Amygdala (tissue), 56 donors: ENCODE data around the gene FGD4.

Experiments used
- DNase-seq, 56 donors: peaks; one replicate each; lab custom pipeline; 2025; lab: John Stamatoyannopoulos, UW

Gene FGD4

DNA sequence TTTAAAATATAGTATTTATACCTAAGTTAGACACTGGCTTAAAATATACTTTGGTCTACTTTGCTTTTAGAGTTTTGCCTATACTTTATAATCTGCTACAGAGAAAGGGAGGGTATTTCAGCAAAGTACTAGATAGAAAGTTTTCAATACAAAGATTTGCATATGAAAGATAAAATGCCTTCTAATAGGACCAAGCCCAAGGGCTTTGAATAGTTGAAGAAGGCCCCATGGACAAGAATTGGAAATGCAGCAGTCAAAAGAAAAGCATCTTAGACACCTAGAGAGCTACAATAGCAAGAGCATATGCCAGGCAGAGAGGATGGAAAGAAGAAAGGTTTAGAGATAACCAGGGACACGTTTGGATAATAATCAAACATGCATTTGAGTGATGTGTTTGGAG lies 196.7 kb downstream of the FGD4 start:
- no peak for DNase-seq

DNA sequence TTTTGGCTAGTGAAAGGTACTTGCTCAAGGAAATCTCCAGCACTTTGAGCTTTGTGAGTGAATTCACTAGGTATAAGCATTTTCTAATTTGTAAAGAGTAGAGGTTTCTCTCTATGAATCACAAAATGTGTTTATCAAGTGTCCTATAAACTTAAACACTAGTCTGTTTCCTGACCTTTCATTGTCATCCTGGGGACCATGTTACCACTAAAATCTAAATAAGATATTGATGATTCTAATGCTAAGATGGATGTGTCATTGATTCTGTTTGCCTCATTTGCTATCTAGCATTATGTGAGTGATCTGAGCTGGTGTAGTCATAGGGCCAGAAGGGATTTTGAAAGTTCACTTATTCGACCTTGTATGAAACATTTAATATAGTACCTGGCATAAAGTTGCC lies 199.3 kb downstream of the FGD4 start:
- DNase-seq = no peak

DNA sequence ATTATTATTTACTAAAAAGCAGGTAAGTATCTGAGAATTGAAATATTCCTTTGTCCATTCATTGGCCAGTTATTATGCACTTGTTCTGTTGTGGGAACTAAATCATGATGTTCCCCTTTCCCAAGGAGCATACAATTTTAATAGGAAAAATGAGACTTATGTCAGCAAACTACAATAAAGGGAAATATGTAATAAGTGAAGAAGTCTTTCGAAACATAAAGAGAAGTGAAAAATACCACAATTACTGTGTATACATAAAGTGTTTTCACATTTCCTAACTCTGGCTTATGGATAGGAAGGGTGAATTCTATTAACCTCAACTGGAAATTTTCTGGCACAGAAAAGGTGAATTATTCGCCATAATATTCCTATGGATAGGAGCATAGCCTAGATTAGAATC lies 201.3 kb downstream of the FGD4 start:
- no peak for DNase-seq

DNA sequence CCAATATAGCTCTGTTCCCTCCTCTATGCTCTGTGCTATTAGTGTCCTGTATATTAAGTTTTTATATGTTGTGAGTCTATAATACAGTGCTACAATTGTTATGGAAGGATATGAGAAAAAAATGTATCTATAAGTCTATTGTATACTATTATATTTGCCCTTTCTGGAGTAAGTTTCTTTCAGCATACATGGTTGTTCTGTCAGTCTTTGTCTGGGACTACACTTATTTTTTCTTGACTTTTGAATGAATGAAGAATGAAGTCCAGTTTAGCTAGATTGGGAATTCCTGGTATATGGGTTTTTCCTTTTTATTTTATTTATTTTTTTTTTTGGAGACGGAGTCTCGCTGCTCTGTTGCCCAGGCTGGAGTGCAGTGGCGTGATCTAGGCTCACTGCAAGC lies 203.7 kb downstream of the FGD4 start:
- DNase-seq = no peak

DNA sequence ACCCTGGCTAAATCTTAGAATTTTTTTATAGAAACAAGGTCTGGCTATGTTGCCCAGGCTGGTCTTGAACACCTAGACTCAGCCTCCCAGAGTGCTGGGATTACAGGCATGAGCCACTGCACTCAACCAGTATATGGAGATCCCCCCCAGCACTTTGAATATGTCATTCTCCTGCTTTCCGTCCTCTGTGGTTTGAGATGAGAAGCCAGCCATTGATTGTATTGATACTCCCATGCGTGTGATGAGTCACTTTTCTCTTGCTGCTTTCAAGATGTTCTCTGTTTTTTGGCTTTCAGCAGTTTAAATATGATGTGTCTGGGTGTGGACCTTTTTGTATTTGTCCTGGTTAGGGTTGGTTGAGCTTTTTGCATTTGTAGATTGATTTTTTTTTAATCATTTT lies 204.5 kb downstream of the FGD4 start:
- no peak for DNase-seq

DNA sequence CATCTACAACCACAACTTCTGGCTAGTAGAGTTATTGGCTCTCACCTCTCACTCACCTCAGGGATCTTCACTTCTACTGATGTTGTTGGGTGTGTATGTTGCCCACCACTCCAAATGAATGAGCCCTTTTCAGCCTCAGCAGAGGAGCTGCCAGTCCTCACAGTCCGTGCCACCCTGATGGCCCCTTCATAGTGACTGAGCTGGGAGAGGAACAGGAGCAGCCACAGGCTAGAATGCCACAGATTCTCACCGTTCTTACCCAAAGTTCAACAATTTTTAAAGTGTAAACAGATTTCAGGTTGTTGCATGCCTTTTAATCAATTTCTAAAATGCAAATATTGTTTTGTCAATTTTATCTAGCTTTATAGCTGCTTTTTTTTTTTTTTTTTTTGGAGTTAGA lies 205.2 kb downstream of the FGD4 start:
- no peak for DNase-seq

DNA sequence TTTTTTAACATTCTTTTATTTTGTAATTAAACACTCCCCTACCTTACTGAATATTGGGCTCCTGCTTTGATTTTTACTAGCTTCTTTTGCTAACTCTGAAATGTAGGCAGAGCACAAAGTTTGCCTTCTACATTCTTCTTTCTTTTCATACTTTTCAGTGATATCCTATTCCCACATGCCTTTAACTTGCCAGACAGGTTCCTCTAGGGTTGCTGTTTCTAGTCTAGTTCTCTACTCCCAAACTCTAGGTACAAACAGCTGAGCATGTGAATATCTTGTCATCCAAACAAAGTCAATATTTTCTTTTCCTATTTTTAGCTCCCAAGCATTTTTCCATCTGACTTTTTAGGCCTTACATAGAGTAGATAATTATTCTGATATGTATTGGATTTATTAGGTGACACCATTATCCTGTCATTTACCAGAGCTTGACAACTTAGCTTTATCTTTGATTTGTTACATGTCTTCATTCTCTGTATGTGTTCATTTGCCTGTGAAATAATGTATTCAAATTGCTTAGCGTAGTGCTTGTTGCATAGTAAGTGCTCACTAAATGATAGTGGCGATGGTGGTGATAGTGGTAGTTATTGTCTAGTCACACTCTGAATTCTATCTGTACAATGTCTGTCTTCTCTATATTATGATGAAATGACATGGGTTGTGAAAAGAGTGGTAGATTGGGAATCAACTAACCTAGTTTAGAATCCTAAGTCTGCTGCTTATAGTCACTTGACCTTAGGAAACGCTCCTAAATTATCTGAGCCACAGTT lies 206.2 kb downstream of the FGD4 start:
- no peak for DNase-seq

DNA sequence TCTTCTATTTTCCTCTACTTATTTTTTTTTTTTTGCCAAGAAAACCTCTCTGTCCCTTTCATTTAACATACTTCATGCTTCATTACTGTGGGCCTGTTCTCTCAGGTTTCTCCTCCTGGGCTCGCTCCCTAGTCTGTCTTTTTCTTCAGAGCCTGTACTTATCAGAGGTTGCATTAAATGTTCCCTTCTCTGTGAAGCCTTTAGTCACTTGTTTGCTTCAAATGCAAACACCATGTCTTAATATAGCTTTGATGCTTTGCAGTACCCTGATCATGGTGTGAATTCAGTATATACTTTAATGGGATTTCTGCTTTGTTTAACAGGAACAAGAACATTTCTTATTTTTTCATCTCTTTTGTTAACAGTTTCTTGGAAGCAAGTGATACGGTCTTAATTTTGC lies 207.1 kb downstream of the FGD4 start:
- DNase-seq = no peak

DNA sequence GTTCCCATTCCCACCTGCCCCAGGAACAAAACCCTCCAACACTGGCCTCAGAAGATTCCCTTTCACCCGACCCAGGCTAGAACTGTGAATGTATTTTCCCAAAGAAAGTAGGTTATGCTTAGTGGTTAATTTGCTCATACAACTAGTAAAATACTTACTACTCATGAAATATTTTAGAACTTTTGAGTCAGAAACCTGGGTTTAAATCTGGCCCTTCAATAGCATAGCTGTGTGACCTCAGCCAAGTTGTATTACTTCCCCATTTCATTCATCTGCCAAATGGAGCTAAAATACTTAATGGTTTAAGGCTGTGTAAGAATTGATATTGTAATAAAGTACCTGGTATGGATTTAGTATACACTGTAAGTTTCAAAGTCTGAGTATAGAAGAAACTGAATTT lies 210.6 kb downstream of the FGD4 start:
- DNase-seq = no peak

DNA sequence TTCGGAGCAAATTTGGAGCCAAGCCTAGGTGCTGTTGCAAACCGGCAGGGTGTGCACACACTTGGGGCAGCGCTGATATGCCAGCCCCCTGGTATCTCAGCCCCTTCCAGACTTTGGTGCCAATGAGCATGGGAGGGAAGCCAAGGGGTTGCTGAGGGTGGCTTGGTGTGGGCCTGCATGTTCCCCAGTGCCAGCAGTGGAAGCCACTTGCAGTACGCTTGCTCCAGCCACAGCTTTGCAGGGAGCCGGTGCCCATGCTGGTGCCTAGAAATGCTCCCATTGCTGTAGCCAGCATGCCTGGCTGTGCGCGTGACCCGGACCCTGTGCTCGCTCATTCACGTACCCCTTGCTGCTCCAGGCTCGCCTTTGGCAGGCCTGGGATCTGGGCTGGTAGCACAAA lies 212.6 kb downstream of the FGD4 start:
- peak in 16 of 56 donors; percentile 1 to 37 (median 11) for DNase-seq

DNA sequence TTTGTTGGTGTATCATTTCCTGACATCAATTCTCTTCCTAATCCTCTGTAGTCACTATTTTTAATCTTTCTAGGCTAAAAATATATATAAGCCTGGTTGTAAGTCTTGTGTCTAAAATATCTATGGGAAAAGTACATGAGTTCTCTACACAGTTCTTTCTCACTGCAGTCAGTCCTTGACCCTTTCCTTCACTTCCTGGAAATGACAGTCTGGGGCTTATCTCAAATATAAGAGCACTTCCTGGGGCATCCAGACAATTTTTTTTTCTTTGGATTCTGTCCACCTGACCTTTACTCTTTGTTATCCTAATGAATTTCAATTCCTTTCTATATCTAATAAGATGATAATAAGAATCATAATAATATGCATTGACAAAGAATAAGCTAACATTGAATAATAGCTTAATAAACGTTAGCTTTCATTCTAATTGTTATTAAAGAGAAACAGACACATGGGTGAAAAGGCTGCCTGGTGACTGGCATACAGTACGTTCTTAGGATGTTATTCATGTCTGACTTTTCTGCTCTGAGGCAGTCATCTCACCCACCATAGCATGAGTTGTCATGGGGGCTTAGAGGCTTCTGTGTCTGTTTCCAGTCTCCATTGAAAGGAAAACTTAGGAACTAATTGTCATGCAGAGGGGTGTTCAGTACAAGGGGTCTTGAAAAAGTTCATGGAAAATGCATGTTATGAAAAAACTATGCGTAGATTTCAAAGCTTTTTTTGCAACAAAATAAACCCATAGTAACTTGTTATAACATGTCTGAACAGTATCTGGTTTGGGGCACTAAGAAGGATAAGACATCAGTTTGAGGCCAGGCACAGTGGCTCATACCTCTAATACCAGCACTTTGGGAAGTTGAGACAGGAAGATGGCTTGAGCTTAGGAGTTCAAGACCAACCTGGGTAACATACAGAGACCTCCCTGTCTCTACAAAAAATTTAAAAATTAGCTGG lies 213.6 kb downstream of the FGD4 start:
- no peak for DNase-seq

DNA sequence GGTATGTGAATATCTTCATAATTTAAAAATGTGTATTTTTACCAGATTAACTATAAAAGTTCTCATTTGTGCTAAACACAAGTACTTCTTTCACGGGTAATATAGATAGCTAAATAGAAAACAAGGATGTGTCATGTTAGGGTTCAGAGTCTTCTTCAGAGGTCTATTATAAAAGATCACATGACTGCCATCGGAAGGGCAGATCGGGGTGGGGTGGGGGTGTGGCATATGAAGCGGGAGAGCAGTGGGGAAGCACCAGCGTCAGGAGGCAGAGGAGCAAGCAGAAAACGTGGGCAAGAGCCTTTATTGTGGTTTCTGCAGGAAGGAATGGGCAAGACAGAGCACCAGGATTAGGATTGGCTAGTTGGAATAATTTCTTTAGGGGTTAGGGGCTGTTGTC lies 216.1 kb downstream of the FGD4 start:
- no peak for DNase-seq

DNA sequence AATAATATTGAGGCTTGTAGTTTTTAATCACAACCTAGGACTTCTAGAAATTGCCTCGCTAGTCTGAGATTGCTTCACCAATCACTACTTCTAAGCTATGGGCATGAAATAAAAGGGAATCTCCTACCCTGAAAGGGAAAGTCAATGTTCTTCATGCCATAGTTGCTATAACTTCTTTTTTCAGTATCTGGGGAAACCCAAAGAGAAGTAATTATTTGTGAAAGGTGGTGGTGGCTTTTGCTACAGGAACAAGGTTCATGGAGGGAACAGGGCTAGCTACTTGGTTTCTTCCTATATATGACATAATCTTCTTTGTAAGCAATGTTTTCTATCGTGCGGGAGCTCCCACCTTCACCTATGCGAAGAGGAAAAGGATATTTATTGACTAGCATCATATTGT lies 218.2 kb downstream of the FGD4 start:
- no peak for DNase-seq

DNA sequence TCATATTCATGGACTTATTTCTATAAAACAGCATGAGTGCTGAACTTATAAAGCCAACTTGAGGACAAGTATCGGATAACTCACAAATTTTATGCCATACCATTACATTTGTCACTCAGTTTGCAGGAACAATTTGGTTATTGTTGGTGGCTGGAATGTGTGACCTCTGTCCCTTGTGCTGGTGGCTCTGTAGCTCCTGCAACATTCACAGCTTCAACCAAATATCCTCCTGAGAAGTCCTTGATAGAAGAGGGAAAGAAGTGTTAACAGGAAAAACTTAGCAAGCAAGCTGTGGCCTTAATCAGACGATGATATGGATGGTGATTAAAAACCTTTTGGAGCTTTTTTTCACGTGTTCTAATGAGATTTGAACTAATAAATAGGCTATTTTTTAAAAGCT lies 218.8 kb downstream of the FGD4 start:
- DNase-seq = no peak

DNA sequence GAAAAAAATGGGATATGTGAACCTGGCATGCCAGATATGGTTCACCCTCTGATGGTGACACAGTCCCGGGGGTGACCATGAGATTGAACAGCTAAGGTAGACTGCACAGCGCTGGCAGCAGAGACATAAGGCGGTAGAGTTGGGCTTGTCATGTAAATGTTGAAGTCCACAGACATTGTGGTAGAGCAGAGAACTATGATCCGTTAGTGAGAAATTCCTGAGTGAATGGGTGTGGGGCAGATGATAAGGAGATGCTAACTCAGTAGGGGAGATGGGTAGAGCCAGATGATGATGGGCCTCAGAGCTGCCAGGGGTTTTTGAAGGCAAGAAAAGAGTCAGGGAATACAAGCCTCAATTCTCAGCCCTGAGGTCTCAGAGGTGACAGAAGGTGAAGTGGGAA lies 228.6 kb downstream of the FGD4 start:
- DNase-seq = no peak

DNA sequence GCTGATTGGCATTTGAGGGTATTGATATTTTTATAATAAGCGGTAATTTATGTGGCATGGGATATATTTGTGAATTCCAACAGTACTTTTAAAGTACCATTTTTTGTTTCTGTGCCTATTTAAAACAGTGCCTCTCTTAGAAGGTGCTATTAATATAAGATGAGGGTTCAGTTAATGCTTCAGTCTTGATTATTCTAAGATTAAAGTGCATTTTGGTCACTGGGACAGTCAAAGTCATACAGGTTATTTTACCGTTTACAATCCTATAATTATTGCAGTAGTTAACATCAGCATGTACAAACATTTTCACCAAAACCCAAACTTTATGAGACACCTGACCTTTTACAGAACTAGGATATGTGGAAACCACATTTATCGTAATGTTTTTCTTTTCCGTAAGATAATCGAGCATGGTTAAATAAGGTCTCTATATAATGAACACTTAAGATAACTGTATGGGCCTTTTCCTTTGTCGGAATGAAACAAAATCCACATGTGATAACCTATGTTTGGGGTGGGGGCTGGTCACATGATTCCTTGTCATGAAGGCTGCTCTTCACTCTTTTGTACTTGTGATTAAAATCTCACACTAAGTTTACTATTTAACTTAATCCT lies 242.0 kb downstream of the FGD4 start:
- DNase-seq = no peak

DNA sequence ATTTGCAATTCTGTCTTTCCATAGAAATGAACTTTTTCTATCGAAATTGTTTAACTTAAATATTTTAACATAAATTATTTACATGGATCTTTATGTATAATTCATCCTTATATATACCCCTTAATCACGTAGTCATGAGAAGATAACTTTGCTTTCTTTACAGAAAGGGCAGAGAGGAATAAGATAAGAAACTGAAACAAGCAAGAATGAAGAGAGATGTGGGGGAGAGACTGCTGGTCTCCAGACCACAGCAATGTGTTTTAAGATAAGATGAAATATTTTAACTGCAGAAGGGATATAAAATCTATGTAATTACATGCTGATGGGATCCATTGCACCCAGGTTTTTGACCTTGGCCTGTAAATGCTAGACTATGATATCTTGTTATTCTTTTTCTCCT lies 245.1 kb downstream of the FGD4 start:
- DNase-seq = no peak

DNA sequence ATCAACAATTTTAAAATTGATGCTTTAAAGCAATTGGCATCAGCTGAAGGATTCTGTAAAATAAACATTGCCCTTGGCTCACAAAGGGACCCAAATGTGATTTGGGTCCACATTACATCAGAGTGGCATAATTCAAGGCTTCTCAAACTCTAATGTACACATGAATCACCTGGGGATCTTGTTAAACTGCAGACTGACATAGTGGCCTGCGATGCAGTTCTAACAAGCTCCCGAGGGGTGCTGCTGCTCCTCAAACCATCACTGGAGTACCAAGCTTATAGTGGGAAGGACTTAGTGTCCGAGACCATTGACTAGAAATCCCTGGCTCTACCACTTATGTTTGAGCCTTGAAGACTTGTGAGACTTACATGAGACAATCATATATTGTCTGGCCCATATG lies 247.9 kb downstream of the FGD4 start:
- no peak for DNase-seq

DNA sequence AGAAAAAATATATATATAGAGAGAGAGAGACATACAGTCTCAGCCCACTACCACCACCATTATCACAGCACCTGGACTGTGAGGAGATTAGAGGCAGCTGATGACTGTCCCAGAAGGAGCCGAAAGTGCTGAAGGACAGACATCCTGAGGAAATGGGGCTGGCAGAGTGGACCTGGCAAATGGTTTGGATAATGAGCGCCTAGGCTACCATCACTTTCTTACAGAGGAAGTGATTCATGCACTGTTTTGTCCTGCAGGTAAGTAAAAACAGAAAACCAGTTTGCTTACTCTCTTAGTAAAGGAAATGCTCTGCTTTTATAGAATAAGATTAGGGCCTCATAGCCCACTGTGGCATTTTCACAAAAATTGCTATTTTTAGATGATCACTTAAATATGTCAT lies 251.2 kb downstream of the FGD4 start:
- no peak for DNase-seq

DNA sequence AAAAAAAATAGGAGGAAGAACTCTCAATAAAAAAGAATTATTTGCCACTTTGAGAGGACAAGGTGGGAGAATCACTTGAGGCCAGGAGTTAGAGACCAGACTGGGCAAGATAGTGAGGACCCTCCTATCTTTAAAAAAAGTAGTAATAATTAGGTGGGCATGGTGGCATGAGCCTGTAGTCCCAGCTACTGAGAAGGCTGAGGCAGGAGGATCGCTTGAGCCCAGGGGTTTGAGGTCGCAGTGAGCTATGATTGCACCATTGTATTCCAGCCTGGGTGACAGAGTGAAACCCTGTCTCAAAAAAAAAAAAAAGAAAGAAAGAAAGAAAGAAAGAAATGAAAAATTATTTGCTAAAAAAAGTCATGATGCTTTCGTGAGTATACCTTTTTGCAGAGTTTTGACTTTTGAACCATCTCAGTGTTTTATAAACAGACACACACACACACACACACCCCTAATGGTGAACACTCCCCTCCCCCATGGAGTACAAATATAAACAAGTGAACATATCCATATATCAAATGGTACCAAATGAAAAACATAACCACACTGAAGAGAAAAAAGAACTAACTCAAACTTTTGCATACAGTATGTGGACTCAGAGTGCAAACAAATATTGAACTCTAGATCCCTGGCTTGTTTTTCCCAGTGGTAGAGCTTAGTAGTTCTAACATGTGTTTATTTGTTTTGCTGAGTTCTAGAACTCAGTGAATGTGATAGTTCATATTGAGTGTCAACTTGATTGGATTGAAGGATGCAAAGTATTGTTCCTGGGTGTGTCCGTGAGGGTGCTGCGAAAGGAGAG lies 252.0 kb downstream of the FGD4 start:
- DNase-seq = no peak

DNA sequence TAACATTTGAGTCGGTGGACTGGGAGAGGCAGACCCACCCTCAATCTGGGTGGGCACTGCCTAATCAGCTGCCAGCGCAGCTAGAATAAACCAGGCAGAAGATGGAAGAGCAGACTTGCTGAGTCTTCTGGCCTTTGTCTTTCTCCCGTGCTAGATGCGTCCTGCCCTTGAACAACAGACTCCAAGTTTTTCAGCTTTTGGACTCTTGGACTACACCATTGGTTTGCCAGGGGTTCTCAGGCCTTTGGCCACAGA lies 252.5 kb downstream of the FGD4 start:
- no peak for DNase-seq
